Panc1 (cell line): Measurements from ENCODE around the gene SIK2. TPM values are rescaled to one million over a fixed set of nuclear protein-coding genes. Genes with fewer than 3 reads are reported as not detected.

Experiments used
- ATAC-seq: fragments of 200-7000 bp; cut with Tn5 transposase; 2 replicates; pipeline ENCODE4 v1.9.1; 2020; ENCODE audit warnings: mild to moderate bottlenecking, moderate library complexity
- BruUV-seq: library from RNA; stranded (reverse); fragments of 400-500 nt; replicated peaks from 2 replicates; lab custom pipeline; 2021; lab: Mats Ljungman, UMichigan
- CTCF ChIA-PET: fragments of 300-600 bp; sonication (Branson Sonifier 250); formaldehyde crosslinking; loops from one replicate; lab custom pipeline; 2022; ENCODE audit warnings: antibody characterized with exemption; lab: Charles Lee
- POLR2A ChIA-PET: fragments of 300-600 bp; sonication (Branson Sonifier 250); formaldehyde crosslinking; loops from one replicate; lab custom pipeline; 2022; ENCODE audit warnings: antibody characterized with exemption; lab: Charles Lee
- DNase-seq: peaks from one replicate; pipeline ENCODE4 v3.0.0-alpha.2; 2010; ENCODE audit warnings: low read depth, low spot score
- H3K27ac ChIP-seq: 2 replicates; pipeline ENCODE4 v1.5.1; 2011; ENCODE audit warnings: mild to moderate bottlenecking, low read length, inconsistent platforms
- H3K27me3 ChIP-seq: fragments of 200-500 bp; sonication (Bioruptor generic); 2 replicates; pipeline ENCODE4 v1.6.0; 2014; ENCODE audit warnings: low read length, inconsistent platforms; ENCODE audit not compliant: control insufficient read depth, insufficient read depth
- H3K36me3 ChIP-seq: fragments of 200-500 bp; sonication (Bioruptor generic); 2 replicates; pipeline ENCODE4 v1.5.1; 2014; ENCODE audit warnings: inconsistent platforms, mild to moderate bottlenecking, low read length, moderate library complexity; ENCODE audit not compliant: control insufficient read depth, insufficient read depth
- H3K4me1 ChIP-seq: 2 replicates; pipeline ENCODE4 v1.5.1; 2011; ENCODE audit warnings: inconsistent platforms, mild to moderate bottlenecking, low read length, moderate library complexity; ENCODE audit not compliant: control insufficient read depth, insufficient read depth
- H3K4me3 ChIP-seq, 2 experiments: 2 replicates each; pipeline ENCODE4 v1.5.1; 2011 to 2012; ENCODE audit warnings: low read depth in 2 of 2, low read length in 2 of 2, mild to moderate bottlenecking in 2 of 2, inconsistent platforms in 1 of 2, moderate library complexity in 1 of 2
- H3K9me3 ChIP-seq: fragments of 200-500 bp; sonication (Bioruptor generic); 2 replicates; pipeline ENCODE4 v1.5.1; 2014; ENCODE audit warnings: low read depth, mild to moderate bottlenecking, inconsistent platforms, low read length, moderate library complexity; ENCODE audit not compliant: control insufficient read depth, insufficient read depth
- CTCF ChIP-seq: fragments of 450-650 bp; IDR thresholded peaks from 2 replicates; pipeline ENCODE4 v1.5.1; 2017; ENCODE audit warnings: mild to moderate bottlenecking
- POLR2AphosphoS5 ChIP-seq: IDR thresholded peaks from 2 replicates; pipeline ENCODE4 v1.6.1; 2012; ENCODE audit warnings: mild to moderate bottlenecking, low read depth, low read length, moderate library complexity
- REST ChIP-seq, 2 experiments: IDR thresholded peaks; 2 replicates each; pipeline ENCODE4 v1.6.1; 2011 to 2012; ENCODE audit warnings: low read depth in 2 of 2, control low read depth in 1 of 2, low read length in 1 of 2, mild to moderate bottlenecking in 1 of 2, moderate library complexity in 1 of 2; ENCODE audit not compliant: insufficient read depth in 1 of 2
- SIN3A ChIP-seq: IDR thresholded peaks from 2 replicates; pipeline ENCODE4 v1.6.1; 2012; ENCODE audit warnings: low read depth, mild to moderate bottlenecking, low read length, moderate library complexity, borderline replicate concordance; ENCODE audit not compliant: insufficient read depth
- TCF7L2 ChIP-seq: IDR thresholded peaks from 2 replicates; pipeline ENCODE4 v1.6.1; 2011; ENCODE audit warnings: mild to moderate bottlenecking, low read depth, low read length, inconsistent platforms
- in situ Hi-C: cut with HindIII; loops from 2 replicates; pipeline ENCODE4 v1.10.0; 2016; ENCODE audit warnings: low sequenced_read_pairs, low pct_unique_long_range_greater_than_20kb
- intact Hi-C: fragments of 100-400 bp; cut with micrococcal nuclease; formaldehyde crosslinking; loops from one replicate; pipeline ENCODE4 v1.10.0; 2022; ENCODE audit not compliant: unreplicated experiment
- total RNA-seq: library from RNA; stranded (reverse); gene quantifications from one replicate; pipeline ENCODE4 v1.2.1, GENCODE V29; 2021; ENCODE audit not compliant: unreplicated experiment

The SIK2 gene
- total RNA-seq, 1 experiment from 2014 or later: 17.0 TPM

DNA sequence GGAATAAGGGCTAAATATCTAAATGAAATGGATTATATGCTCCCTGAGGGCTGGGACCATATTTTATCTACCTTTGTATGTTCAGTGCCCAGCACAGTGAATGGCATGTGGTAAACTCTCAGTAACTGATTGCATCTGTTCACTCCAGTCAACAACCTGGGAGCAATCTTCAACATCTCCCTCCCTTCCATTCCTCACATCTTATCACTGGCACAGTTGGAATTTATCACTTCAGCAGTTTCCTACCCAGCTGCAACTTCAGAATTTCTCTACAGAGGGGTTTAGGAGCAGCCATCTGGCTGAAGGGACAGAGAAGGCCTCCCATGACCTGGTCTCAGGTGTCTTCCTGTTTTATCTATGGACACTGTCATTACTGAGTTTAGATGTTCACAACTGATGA, 9.8 kb upstream of the SIK2 start:
- intact Hi-C loops (no loop called here), in situ Hi-C loops (no loop called here)
- Histone ChIP-seq H3K4me3 (no peak overlapping the region), H3K27me3 (no peaks in the 10 kb centered on the region), H3K27ac (no peak overlapping the region), H3K36me3 (no peaks in the 10 kb centered on the region), H3K9me3 (no peaks in the 10 kb centered on the region), H3K4me1 (no peaks in the 10 kb centered on the region)
- ChIA-PET CTCF (interaction anchor here (0.6 kb wide), 1 partner anchor 116 kb away, joined by 3 read pairs; no protein-coding TSS in a partner anchor), POLR2A (no interaction called here)
- BruUV-seq: no TSS peak
- no peak for ATAC-seq
- DNase-seq: no peak
- no peak for TF ChIP-seq POLR2AphosphoS5
- TF ChIP-seq SIN3A: no peak
- no peak for TF ChIP-seq TCF7L2
- TF ChIP-seq CTCF: 0 out of 2 replicates have a peak, but pooled peaks have one; percentile 2

GRCh38 chr11:111596319-111596718, 5.9 kb upstream of the SIK2 start:
- BruUV-seq: no TSS peak

More at GRCh38 chr11:111596319-111596718, 5.9 kb upstream of the SIK2 start:
- ChIA-PET CTCF (interaction anchor here (1.4 kb wide), 1 partner anchor 180 kb away, joined by 3 read pairs; no protein-coding TSS in a partner anchor), POLR2A (no interaction called here)
- DNase-seq (no peak), ATAC-seq (no peak)
- no peak for TF ChIP-seq TCF7L2
- no peak for TF ChIP-seq SIN3A
- TF ChIP-seq REST (IDR thresholded peaks at IDR 0.05; ENCODE audit: insufficient read depth in 1 of 2, low read depth in 2 of 2, low read length in 1 of 2): no peak
- TF ChIP-seq POLR2AphosphoS5: no peak
- no peak for TF ChIP-seq CTCF
- in situ Hi-C loops (no loop called here), intact Hi-C loops (no loop called here)
- H3K4me3 ChIP-seq: no peak overlapping the region
- no peaks in the 10 kb centered on the region for H3K27me3 ChIP-seq
- H3K4me1 ChIP-seq: peaks cover 4% of the 10 kb centered on the region
- H3K36me3 ChIP-seq: no peaks in the 10 kb centered on the region
- no peaks in the 10 kb centered on the region for H3K9me3 ChIP-seq
- H3K27ac ChIP-seq: no peak overlapping the region
